OCI-LY7 (cell line): ENCODE data around the gene TECR. TPM values are rescaled to one million over a fixed set of nuclear protein-coding genes. Genes with fewer than 3 reads are reported as not detected.

ENCODE experiments used
- BruUV-seq: library from RNA; stranded (reverse); fragments of 400-500 nt; replicated peaks from 2 replicates; lab custom pipeline; 2021; lab: Mats Ljungman, UMichigan
- CTCF ChIA-PET: fragments of 300-600 bp; sonication (Branson Sonifier 250); formaldehyde crosslinking; loops from one replicate; lab custom pipeline; 2022; ENCODE audit warnings: antibody characterized with exemption; ENCODE audit not compliant: unreplicated experiment; lab: Charles Lee
- POLR2A ChIA-PET: fragments of 300-600 bp; sonication (Branson Sonifier 250); formaldehyde crosslinking; loops from one replicate; lab custom pipeline; 2022; ENCODE audit warnings: antibody characterized with exemption; lab: Charles Lee
- DNase-seq: peaks from one replicate; pipeline ENCODE4 v3.0.0-alpha.2; 2015; ENCODE audit warnings: low spot score
- H2AFZ ChIP-seq: fragments of 200-600 bp; sonication (generic), shearing (Covaris generic); 2 replicates; pipeline ENCODE4 v1.6.1; 2014; ENCODE audit warnings: mild to moderate bottlenecking, antibody characterized with exemption, low read length, moderate library complexity
- H3K27ac ChIP-seq: fragments of 200-600 bp; sonication (generic); 2 replicates; pipeline ENCODE4 v1.5.1; 2014; ENCODE audit warnings: mixed run types, low read depth, mild to moderate bottlenecking, moderate library complexity, low read length, inconsistent platforms; ENCODE audit not compliant: poor library complexity, severe bottlenecking
- H3K36me3 ChIP-seq: fragments of 200-600 bp; sonication (generic); 2 replicates; pipeline ENCODE4 v1.6.1; 2014; ENCODE audit warnings: mild to moderate bottlenecking, antibody characterized with exemption, low read length, moderate library complexity, mixed read lengths; ENCODE audit not compliant: insufficient read depth
- H3K4me1 ChIP-seq: fragments of 200-600 bp; sonication (generic); 2 replicates; pipeline ENCODE4 v1.5.1; 2014; ENCODE audit warnings: mild to moderate bottlenecking, low read length; ENCODE audit not compliant: insufficient read depth, poor library complexity, severe bottlenecking
- H3K4me2 ChIP-seq: fragments of 200-600 bp; sonication (generic); 2 replicates; pipeline ENCODE4 v1.6.1; 2014; ENCODE audit warnings: mild to moderate bottlenecking, low read length
- H3K4me3 ChIP-seq: fragments of 200-600 bp; sonication (generic); 2 replicates; pipeline ENCODE4 v1.5.1; 2014; ENCODE audit warnings: mild to moderate bottlenecking, low read depth, low read length; ENCODE audit not compliant: poor library complexity, severe bottlenecking
- H3K79me2 ChIP-seq: fragments of 200-600 bp; sonication (generic); 2 replicates; pipeline ENCODE4 v1.6.1; 2016; ENCODE audit warnings: low read depth, mild to moderate bottlenecking, low read length, moderate library complexity, mixed read lengths; ENCODE audit not compliant: insufficient read depth
- H3K9me2 ChIP-seq: fragments of 200-600 bp; sonication (generic); 2 replicates; pipeline ENCODE4 v1.6.1; 2016; ENCODE audit warnings: mild to moderate bottlenecking, low read length, mixed read lengths; ENCODE audit not compliant: insufficient read depth
- H3K9me3 ChIP-seq: fragments of 200-600 bp; sonication (generic); 2 replicates; pipeline ENCODE4 v1.6.1; 2014; ENCODE audit warnings: mild to moderate bottlenecking, mixed run types, low read length, mixed read lengths
- H4K20me1 ChIP-seq: fragments of 200-600 bp; sonication (generic); 2 replicates; pipeline ENCODE4 v1.6.1; 2014; ENCODE audit warnings: mild to moderate bottlenecking, antibody characterized with exemption, low read length, moderate library complexity, mixed read lengths; ENCODE audit not compliant: insufficient read depth
- CTCF ChIP-seq: fragments of 200-600 bp; sonication (generic); conservative IDR thresholded peaks from 2 replicates; pipeline ENCODE4 v1.5.1; 2014; ENCODE audit warnings: mild to moderate bottlenecking, antibody characterized with exemption, low read length, moderate library complexity, mixed read lengths
- EZH2phosphoT487 ChIP-seq: fragments of 200-600 bp; sonication (generic); IDR thresholded peaks from 2 replicates; pipeline ENCODE4 v1.6.1; 2018; ENCODE audit warnings: low read depth, borderline replicate concordance, mild to moderate bottlenecking, mixed run types, antibody characterized with exemption, low read length, moderate library complexity, mixed read lengths
- intact Hi-C: fragments of 100-400 bp; cut with micrococcal nuclease; formaldehyde crosslinking; loops from one replicate; pipeline ENCODE4 v1.10.0; 2022; ENCODE audit not compliant: unreplicated experiment
- total RNA-seq, 2 experiments: library from RNA; depleted of rRNA in 1 of 2; stranded (reverse); fragments of >200 nt in 1 of 2; shearing (Covaris generic) in 1 of 2; gene quantifications; 2 replicates each; pipeline ENCODE4 v1.2.3, GENCODE V29; 2014 to 2022

TECR gene
- total RNA-seq, 2 experiments from 2014 or later = 81.4 to 128 TPM

DNA sequence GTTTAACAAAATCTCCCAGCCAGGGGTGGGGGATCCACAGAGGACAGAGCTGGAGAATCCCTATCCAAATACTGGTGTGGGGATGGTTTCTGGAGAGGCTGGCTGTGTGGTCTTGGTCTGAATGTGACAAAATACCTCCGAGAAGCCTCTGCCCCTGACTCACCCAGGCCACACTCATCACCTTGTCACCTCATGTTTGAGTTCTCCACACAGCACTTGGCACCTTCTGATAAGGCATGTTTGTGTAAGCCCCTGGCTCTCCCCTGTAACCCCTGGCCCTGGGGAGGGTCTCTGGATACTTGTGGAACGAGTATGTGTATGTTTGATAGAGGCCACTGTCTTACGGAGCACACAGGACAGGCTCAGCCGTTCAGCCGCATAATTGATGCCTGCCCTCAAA, 14.7 kb downstream of the TECR start:
- no peak overlapping the region for H3K4me2 ChIP-seq
- no peaks in the 10 kb centered on the region for H4K20me1 ChIP-seq
- no peak for TF ChIP-seq EZH2phosphoT487
- no peak for TF ChIP-seq CTCF
- peaks cover 6% of the 10 kb centered on the region for H3K4me1 ChIP-seq
- CTCF ChIA-PET = no interaction called here
- no TSS peak for BruUV-seq
- POLR2A ChIA-PET = no interaction called here
- H3K79me2 ChIP-seq = peaks cover 23% of the 10 kb centered on the region; the same call in 1 of the 2 replicates
- H2AFZ ChIP-seq = no peak overlapping the region
- H3K36me3 ChIP-seq = peaks cover 18% of the 10 kb centered on the region
- H3K4me3 ChIP-seq = no peak overlapping the region
- H3K27ac ChIP-seq = no peak overlapping the region
- H3K9me3 ChIP-seq = no peaks in the 10 kb centered on the region
- H3K9me2 ChIP-seq = no peaks in the 10 kb centered on the region
- intact Hi-C loops = no loop called here
- no peak for DNase-seq

DNA sequence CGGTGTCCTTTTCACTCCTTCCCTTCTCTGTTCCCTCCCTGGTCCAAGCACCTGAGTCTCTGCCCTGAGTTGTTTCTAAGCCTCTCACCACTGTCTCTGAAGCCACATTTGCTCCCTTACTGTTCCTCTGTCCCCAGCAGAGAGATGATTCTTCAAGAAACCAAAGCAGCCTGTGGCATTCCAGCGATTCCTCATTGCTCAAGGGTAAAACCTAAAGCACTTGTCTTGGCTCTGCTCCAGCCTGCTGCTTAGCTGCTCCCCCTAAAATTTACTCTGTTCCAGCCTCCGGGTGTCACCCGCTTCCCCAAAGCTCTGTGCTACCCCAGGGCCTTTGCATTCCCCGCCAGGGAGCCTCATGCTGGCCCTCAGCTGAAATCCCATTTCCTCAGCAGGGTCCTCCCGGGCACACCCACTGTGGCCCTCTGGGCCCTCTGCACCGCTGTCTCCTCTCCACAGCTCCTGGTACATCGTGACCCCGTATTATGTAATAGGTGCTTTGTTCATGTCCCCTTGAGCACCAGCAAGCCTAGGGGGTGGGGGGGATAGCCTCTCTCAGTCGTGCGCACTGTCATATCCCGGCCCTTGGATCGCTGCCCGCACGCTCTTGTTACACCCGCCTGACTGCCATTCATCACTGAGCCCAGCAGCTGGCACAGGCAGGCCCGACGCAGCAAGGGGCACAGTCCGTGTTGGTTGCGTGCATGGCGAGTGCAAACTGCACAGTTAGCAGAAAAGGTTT, 15.8 kb downstream of the TECR start:
- Histone ChIP-seq H3K9me3 (no peaks in the 10 kb centered on the region), H3K4me1 (peaks cover 9% of the 10 kb centered on the region), H2AFZ (no peak overlapping the region), H3K36me3 (peaks cover 16% of the 10 kb centered on the region), H3K4me3 (no peak overlapping the region), H3K9me2 (no peaks in the 10 kb centered on the region), H4K20me1 (no peaks in the 10 kb centered on the region), H3K79me2 (peaks cover 18% of the 10 kb centered on the region; the same call in 1 of the 2 replicates), H3K27ac (no peak overlapping the region), H3K4me2 (no peak overlapping the region)
- no peak for TF ChIP-seq EZH2phosphoT487
- no peak for TF ChIP-seq CTCF
- DNase-seq = no peak
- no TSS peak for BruUV-seq
- intact Hi-C loops = no loop called here
- ChIA-PET POLR2A (interaction anchor here (0.6 to 0.7 kb wide), 2 partner anchors 17 to 719 kb away, joined by 3 read pairs; no protein-coding TSS in a partner anchor), CTCF (no interaction called here)

DNA sequence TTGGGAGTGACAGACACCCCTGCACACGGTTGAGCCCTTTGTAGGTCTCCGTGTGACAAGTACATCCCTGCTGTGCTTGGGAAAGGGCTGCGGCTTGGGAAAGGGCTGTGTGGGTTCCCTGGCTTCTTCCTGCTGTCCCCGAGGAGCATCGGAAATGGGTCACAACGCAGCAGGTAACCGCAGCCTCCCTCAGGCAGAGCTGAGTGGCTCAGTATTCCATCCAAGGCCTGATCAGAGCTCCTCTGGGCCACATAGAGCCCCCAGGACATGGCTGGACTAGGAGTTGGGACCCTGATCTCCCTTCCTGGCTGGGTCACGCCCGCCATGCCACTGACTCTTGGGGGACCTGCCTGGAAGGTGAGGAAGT, 16.3 kb downstream of the TECR start:
- intact Hi-C loops = no loop called here
- POLR2A ChIA-PET = interaction anchor here (0.6 to 0.7 kb wide), 3 partner anchors 17 to 719 kb away, joined by 3 read pairs; no protein-coding TSS in a partner anchor

More for the DNA sequence above, 16.3 kb downstream of the TECR start:
- H3K79me2 ChIP-seq = peaks cover 18% of the 10 kb centered on the region; the same call in 1 of the 2 replicates
- H3K4me3 ChIP-seq = no peak overlapping the region
- H2AFZ ChIP-seq = no peak overlapping the region
- H3K9me2 ChIP-seq = no peaks in the 10 kb centered on the region
- no peak for DNase-seq
- TF ChIP-seq EZH2phosphoT487 (no peak), CTCF (no peak)
- H3K27ac ChIP-seq = no peak overlapping the region
- H3K9me3 ChIP-seq = no peaks in the 10 kb centered on the region
- no TSS peak for BruUV-seq
- H4K20me1 ChIP-seq = no peaks in the 10 kb centered on the region
- H3K36me3 ChIP-seq = peaks cover 21% of the 10 kb centered on the region
- CTCF ChIA-PET = no interaction called here
- no peak overlapping the region; the same call in 1 of the 2 replicates for H3K4me2 ChIP-seq
- H3K4me1 ChIP-seq = peaks cover 15% of the 10 kb centered on the region
